SK-N-SH (cell line): Measurements from ENCODE around the gene BSCL2. TPM values are rescaled to one million over a fixed set of nuclear protein-coding genes. Genes with fewer than 3 reads are reported as not detected.

Experiments
- CTCF ChIA-PET: fragments of 300-600, 350-600 bp; formaldehyde crosslinking; extraction: SDS; loops from one replicate; lab custom pipeline; 2021; lab: Yijun Ruan, JAX
- POLR2A ChIA-PET: fragments of 350-600 bp; sonication (Branson Sonifier 250); formaldehyde crosslinking; extraction: SDS; loops from one replicate; lab custom pipeline; 2020; ENCODE audit warnings: antibody characterized with exemption, inconsistent platforms; lab: Yijun Ruan, JAX
- DNase-seq: peaks from one replicate; pipeline ENCODE4 v3.0.0; 2012
- H2AFZ ChIP-seq: fragments of 200-600 bp; sonication (generic); 2 replicates; pipeline ENCODE4 v1.8.1; 2016; ENCODE audit warnings: antibody characterized with exemption, mild to moderate bottlenecking, low read depth
- H3F3A ChIP-seq: fragments of 200-600 bp; sonication (generic); replicated peaks from 2 replicates; pipeline ENCODE3; 2016; ENCODE audit warnings: antibody characterized with exemption, mild to moderate bottlenecking; ENCODE audit not compliant: insufficient read depth
- H3K27ac ChIP-seq, 2 experiments: fragments of 200-500 bp in 1 of 2; fragments of 200-600 bp in 1 of 2; sonication (Bioruptor generic) in 1 of 2; sonication (generic), shearing (Covaris generic) in 1 of 2; 2 replicates each; pipeline versions ENCODE4 v1.5.1 to v1.6.1; 2014 to 2016; ENCODE audit warnings: low read depth in 2 of 2, inconsistent platforms in 1 of 2, low read length in 1 of 2, mild to moderate bottlenecking in 1 of 2, mixed read lengths in 1 of 2
- H3K27me3 ChIP-seq: fragments of 200-600 bp; sonication (generic), shearing (Covaris generic); 2 replicates; pipeline ENCODE4 v1.6.1; 2016; ENCODE audit warnings: mixed run types; ENCODE audit not compliant: insufficient read depth
- H3K36me3 ChIP-seq, 2 experiments: fragments of 200-500 bp in 1 of 2; fragments of 200-600 bp in 1 of 2; sonication (Bioruptor generic) in 1 of 2; sonication (generic) in 1 of 2; replicated peaks in 1 of 2; 2 replicates each; pipeline versions ENCODE3 to v1.5.1; 2014 to 2016; ENCODE audit warnings: low read length in 1 of 2, mild to moderate bottlenecking in 1 of 2; ENCODE audit not compliant: insufficient read depth in 2 of 2, control insufficient read depth in 1 of 2
- H3K4me1 ChIP-seq, 2 experiments: fragments of 200-500 bp in 1 of 2; fragments of 200-600 bp in 1 of 2; sonication (Bioruptor generic) in 1 of 2; sonication (generic), shearing (Covaris generic) in 1 of 2; 2 replicates each; pipeline versions ENCODE4 v1.5.1 to v1.6.1; 2014 to 2016; ENCODE audit warnings: low read depth in 1 of 2, low read length in 1 of 2, mixed run types in 1 of 2; ENCODE audit not compliant: insufficient read depth in 2 of 2, control insufficient read depth in 1 of 2
- H3K4me2 ChIP-seq: fragments of 200-600 bp; sonication (generic), shearing (Covaris generic); 2 replicates; pipeline ENCODE4 v1.6.1; 2017; ENCODE audit warnings: mixed run types
- H3K4me3 ChIP-seq, 2 experiments: fragments of 200-500 bp in 1 of 2; fragments of 200-600 bp in 1 of 2; sonication (Bioruptor generic) in 1 of 2; sonication (generic), shearing (Covaris generic) in 1 of 2; 2 replicates each; pipeline versions ENCODE4 v1.5.1 to v1.8.1; 2014 to 2016; ENCODE audit warnings: low read depth in 2 of 2, inconsistent platforms in 1 of 2, low read length in 1 of 2, mild to moderate bottlenecking in 1 of 2, mixed read lengths in 1 of 2, moderate library complexity in 1 of 2
- H3K79me2 ChIP-seq: fragments of 200-600 bp; sonication (generic); 2 replicates; pipeline ENCODE4 v1.8.1; 2017; ENCODE audit warnings: mild to moderate bottlenecking; ENCODE audit not compliant: insufficient read depth
- H3K9ac ChIP-seq: fragments of 200-600 bp; sonication (generic); 2 replicates; pipeline ENCODE4 v1.6.1; 2017; ENCODE audit warnings: mixed run types
- H3K9me2 ChIP-seq: fragments of 200-600 bp; sonication (generic); 2 replicates; pipeline ENCODE4 v1.6.1; 2017; ENCODE audit warnings: mixed run types
- H3K9me3 ChIP-seq: fragments of 200-600 bp; sonication (generic); 2 replicates; pipeline ENCODE4 v1.6.1; 2017; ENCODE audit warnings: mixed run types, mild to moderate bottlenecking, moderate library complexity
- H4K20me1 ChIP-seq: fragments of 200-600 bp; sonication (generic); 2 replicates; pipeline ENCODE4 v1.6.1; 2017; ENCODE audit warnings: mild to moderate bottlenecking, mixed run types; ENCODE audit not compliant: insufficient read depth
- CHD2 ChIP-seq: fragments of 150-350 bp; IDR thresholded peaks from 2 replicates; pipeline ENCODE4 v1.6.1; 2018; ENCODE audit warnings: low read length; ENCODE audit not compliant: partially characterized antibody
- ELF1 ChIP-seq: IDR thresholded peaks from 2 replicates; pipeline ENCODE4 v1.4.0; 2012
- FOSL2 ChIP-seq: IDR thresholded peaks from 2 replicates; pipeline ENCODE4 v1.4.0; 2012; ENCODE audit warnings: low read depth, mild to moderate bottlenecking, moderate library complexity, borderline replicate concordance
- FOXM1 ChIP-seq: IDR thresholded peaks from 2 replicates; pipeline ENCODE4 v1.4.0; 2012; ENCODE audit warnings: low read depth, mild to moderate bottlenecking
- GABPA ChIP-seq: IDR thresholded peaks from 2 replicates; pipeline ENCODE4 v1.4.0; 2012; ENCODE audit warnings: low read depth, mild to moderate bottlenecking
- GATA2 ChIP-seq: sonication (generic); formaldehyde crosslinking; IDR thresholded peaks from 2 replicates; pipeline ENCODE4 v1.5.0; 2020; ENCODE audit warnings: mild to moderate bottlenecking, missing genetic modification reagents
- MEF2A ChIP-seq: IDR thresholded peaks from 2 replicates; pipeline ENCODE4 v1.4.0; 2012; ENCODE audit warnings: low read depth, borderline replicate concordance
- PBX3 ChIP-seq: IDR thresholded peaks from 2 replicates; pipeline ENCODE4; 2012
- POLR2AphosphoS5 ChIP-seq: IDR thresholded peaks from 2 replicates; pipeline ENCODE4 v1.6.1; 2012; ENCODE audit warnings: low read depth, low read length
- RAD21 ChIP-seq: IDR thresholded peaks from 2 replicates; pipeline ENCODE4 v1.6.1; 2012; ENCODE audit warnings: mild to moderate bottlenecking, low read length
- RFX5 ChIP-seq: IDR thresholded peaks from 2 replicates; pipeline ENCODE4 v1.6.1; 2012; ENCODE audit warnings: mild to moderate bottlenecking, improper control_type of control experiment, low read length
- SIN3A ChIP-seq: IDR thresholded peaks from 2 replicates; pipeline ENCODE4 v1.6.1; 2012; ENCODE audit warnings: low read depth, mild to moderate bottlenecking, low read length, moderate library complexity, borderline replicate concordance
- TAF1 ChIP-seq: IDR thresholded peaks from 2 replicates; pipeline ENCODE4 v1.6.1; 2012; ENCODE audit warnings: low read depth, mild to moderate bottlenecking, low read length, moderate library complexity, borderline replicate concordance
- TCF12 ChIP-seq: IDR thresholded peaks from 2 replicates; pipeline ENCODE4 v1.4.0; 2012
- USF2 ChIP-seq: fragments of 150-350 bp; IDR thresholded peaks from 2 replicates; pipeline ENCODE4 v1.6.1; 2017; ENCODE audit warnings: antibody characterized with exemption, low read length, low read depth, borderline replicate concordance
- YY1 ChIP-seq: IDR thresholded peaks from 2 replicates; pipeline ENCODE4 v1.4.0; 2012; ENCODE audit warnings: low read depth, mild to moderate bottlenecking
- ZBTB33 ChIP-seq: IDR thresholded peaks from 2 replicates; pipeline ENCODE4 v1.4.0; 2012; ENCODE audit warnings: low read depth, borderline replicate concordance
- WGBS: methylation state at CpG from one replicate; pipeline ENCODE4 v1.1.6; 2017; ENCODE audit warnings: low lambda C conversion rate; 5-methylcytosine and 5-hydroxymethylcytosine counted together
- polyA plus RNA-seq, 3 experiments: library from polyadenylated mRNA; depleted of rRNA; stranded (reverse); fragments of >200 nt; gene quantifications; 2 replicates each; pipeline ENCODE4 v1.2.3, GENCODE V29; 2012
- TF ChIP-seq, protein P1 (sequence below): IDR thresholded peaks from 2 replicates; pipeline ENCODE4 v1.6.1; 2012; ENCODE audit warnings: mild to moderate bottlenecking, low read depth, low read length, moderate library complexity

Gene BSCL2
- polyA plus RNA-seq, 1 of the 3 experiments (the other 2 are of a cell fraction) = 81.5 TPM

- no peak for DNase-seq
- CTCF ChIA-PET = interaction anchor here (0.7 to 1.7 kb wide), 4 partner anchors 17 to 282 kb away, joined by 3 to 7 read pairs (median 4); partner anchors contain the start of gene EML3
- no peaks in the 10 kb centered on the region for H4K20me1 ChIP-seq
- H3K4me2 ChIP-seq = no peak overlapping the region
- H3K27me3 ChIP-seq = no peaks in the 10 kb centered on the region
- no peaks in the 10 kb centered on the region for H3K9me2 ChIP-seq
- H3F3A ChIP-seq = peaks cover 46% of the 10 kb centered on the region
- no peak overlapping the region for H2AFZ ChIP-seq
- H3K27ac ChIP-seq = peak overlapping the region in 1 of 2 experiments; percentile 2; a peak in 1 of 4 replicates
- no peak overlapping the region for H3K9ac ChIP-seq
- 89% methylated on average over 6 of the region's 6 CpGs for WGBS
- H3K4me3 ChIP-seq = no peak overlapping the region
- TF ChIP-seq ZBTB33 = no peak
- TF ChIP-seq TCF12 = no peak
- no peak for TF ChIP-seq ELF1
- no peak for TF ChIP-seq PBX3
- TF ChIP-seq, protein P1, sequence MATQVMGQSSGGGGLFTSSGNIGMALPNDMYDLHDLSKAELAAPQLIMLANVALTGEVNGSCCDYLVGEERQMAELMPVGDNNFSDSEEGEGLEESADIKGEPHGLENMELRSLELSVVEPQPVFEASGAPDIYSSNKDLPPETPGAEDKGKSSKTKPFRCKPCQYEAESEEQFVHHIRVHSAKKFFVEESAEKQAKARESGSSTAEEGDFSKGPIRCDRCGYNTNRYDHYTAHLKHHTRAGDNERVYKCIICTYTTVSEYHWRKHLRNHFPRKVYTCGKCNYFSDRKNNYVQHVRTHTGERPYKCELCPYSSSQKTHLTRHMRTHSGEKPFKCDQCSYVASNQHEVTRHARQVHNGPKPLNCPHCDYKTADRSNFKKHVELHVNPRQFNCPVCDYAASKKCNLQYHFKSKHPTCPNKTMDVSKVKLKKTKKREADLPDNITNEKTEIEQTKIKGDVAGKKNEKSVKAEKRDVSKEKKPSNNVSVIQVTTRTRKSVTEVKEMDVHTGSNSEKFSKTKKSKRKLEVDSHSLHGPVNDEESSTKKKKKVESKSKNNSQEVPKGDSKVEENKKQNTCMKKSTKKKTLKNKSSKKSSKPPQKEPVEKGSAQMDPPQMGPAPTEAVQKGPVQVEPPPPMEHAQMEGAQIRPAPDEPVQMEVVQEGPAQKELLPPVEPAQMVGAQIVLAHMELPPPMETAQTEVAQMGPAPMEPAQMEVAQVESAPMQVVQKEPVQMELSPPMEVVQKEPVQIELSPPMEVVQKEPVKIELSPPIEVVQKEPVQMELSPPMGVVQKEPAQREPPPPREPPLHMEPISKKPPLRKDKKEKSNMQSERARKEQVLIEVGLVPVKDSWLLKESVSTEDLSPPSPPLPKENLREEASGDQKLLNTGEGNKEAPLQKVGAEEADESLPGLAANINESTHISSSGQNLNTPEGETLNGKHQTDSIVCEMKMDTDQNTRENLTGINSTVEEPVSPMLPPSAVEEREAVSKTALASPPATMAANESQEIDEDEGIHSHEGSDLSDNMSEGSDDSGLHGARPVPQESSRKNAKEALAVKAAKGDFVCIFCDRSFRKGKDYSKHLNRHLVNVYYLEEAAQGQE = no peak
- TF ChIP-seq CHD2 = no peak
- TF ChIP-seq RAD21 = no peak
- no peak for TF ChIP-seq YY1
- TF ChIP-seq POLR2AphosphoS5 = no peak
- TF ChIP-seq MEF2A = no peak
- no peak for TF ChIP-seq RFX5
- TF ChIP-seq GABPA = no peak
- no peak for TF ChIP-seq TAF1
- no peak for TF ChIP-seq GATA2 (CRISPR knock-in tag)
- TF ChIP-seq USF2 = no peak
- TF ChIP-seq FOSL2 = no peak
- no peak for TF ChIP-seq FOXM1
- TF ChIP-seq SIN3A = no peak
- TF ChIP-seq, all 33 proteins: peak for 0
- Histone ChIP-seq H3K79me2 (peaks cover 68% of the 10 kb centered on the region), H3K4me1 (peaks cover 18 to 24% of the 10 kb centered on the region in 2 experiments; a peak in 3 of 4 replicates), H3K36me3 (peaks cover 19 to 26% of the 10 kb centered on the region in 2 experiments), H3K9me3 (no peaks in the 10 kb centered on the region)
- POLR2A ChIA-PET = interaction anchor here (1.2 to 2.6 kb wide), 3 partner anchors 12 to 164 kb away, joined by 3 to 13 read pairs (median 3); partner anchors contain the start of genes C11orf98, CSKMT and HNRNPUL2
Measured at GRCh38 chr11:62677156-62677555, 30.1 kb downstream of the BSCL2 start.
